ENCODE measurements around the gene ATF6.

Gene ATF6

DNA sequence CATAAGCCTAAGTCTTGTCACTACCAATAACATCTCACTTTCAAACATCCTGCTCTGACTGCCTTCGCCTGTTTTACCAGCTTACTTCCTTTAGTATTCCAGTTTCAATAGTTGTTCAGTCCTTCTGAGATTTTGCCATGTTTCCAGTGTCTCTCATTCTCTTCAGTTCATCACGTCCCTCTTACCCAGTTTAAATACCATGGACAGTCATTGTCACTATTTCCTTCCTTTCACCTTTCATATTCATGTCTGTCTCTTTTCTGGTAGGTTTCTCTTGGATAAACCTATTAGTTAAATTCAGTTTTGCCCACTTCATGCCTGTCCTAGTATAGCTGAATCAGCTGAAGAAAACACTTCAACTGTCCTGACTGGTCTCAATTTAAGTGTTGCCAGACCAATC, 5.9 kb downstream of the ATF6 start:
- CTCF ChIA-PET, result interaction anchor here (1.7 kb wide), 1 partner anchor 20 kb away, joined by 6 read pairs; no protein-coding TSS in a partner anchor
- POLR2A ChIA-PET, result interaction anchor here (1.6 kb wide), 1 partner anchor 22 kb away, joined by 4 read pairs; the partner anchor contains the start of gene DUSP12

DNA sequence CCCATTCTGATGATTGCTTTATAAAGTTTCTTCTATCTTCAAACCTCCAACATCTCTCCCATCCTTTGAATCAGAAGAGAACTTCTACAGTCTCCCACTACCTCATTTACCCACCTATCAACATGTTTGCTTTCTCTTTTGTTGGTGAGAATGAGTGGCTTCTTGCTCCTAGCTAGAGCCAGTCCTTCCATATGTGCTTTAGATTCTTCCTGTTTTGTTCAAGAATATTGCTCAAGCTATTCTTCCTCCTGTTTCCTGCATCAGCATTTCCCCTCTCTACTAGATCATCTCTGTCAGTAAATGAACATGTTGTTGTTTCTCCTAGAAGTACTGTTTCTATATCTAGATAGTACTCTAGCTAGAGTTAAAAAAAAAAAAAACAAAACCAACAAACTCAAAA, 6.3 kb downstream of the ATF6 start:
- ChIA-PET CTCF (interaction anchor here (1.7 kb wide), 1 partner anchor 20 kb away, joined by 6 read pairs; no protein-coding TSS in a partner anchor), POLR2A (interaction anchor here (1.6 kb wide), 1 partner anchor 22 kb away, joined by 4 read pairs; the partner anchor contains the start of gene DUSP12)
- TF ChIP-seq ZNF384 (IDR thresholded peaks at IDR 0.05), result no peak
- TF ChIP-seq TARDBP (IDR thresholded peaks at IDR 0.05), result no peak
- no peak for TF ChIP-seq LEF1 (IDR thresholded peaks at IDR 0.05; ENCODE audit: borderline replicate concordance)
- no peak for TF ChIP-seq FOXA1 (IDR thresholded peaks at IDR 0.05)
- no peak for TF ChIP-seq ARNT (IDR thresholded peaks at IDR 0.05)
- TF ChIP-seq L3MBTL2 (conservative IDR thresholded peaks at IDR 0.05), result no peak
- TF ChIP-seq FOXK2 (IDR thresholded peaks at IDR 0.05), result no peak
- no peak for TF ChIP-seq ELF4 (IDR thresholded peaks at IDR 0.05)
- TF ChIP-seq SP1 (IDR thresholded peaks at IDR 0.05), result no peak
- no peak for DNase-seq (ENCODE audit: extremely low spot score)

More for the DNA sequence above, 5.9 kb downstream of the ATF6 start:
- TF ChIP-seq CTBP1 (IDR thresholded peaks at IDR 0.05; ENCODE audit: borderline replicate concordance), result no peak
- TF ChIP-seq ARNT (IDR thresholded peaks at IDR 0.05), result no peak
- no peak for TF ChIP-seq ELF4 (IDR thresholded peaks at IDR 0.05)
- TF ChIP-seq FOXA1 (IDR thresholded peaks at IDR 0.05), result no peak
- TF ChIP-seq SP1 (IDR thresholded peaks at IDR 0.05), result no peak
- TF ChIP-seq FOXM1 (IDR thresholded peaks at IDR 0.05; ENCODE audit: borderline replicate concordance), result no peak
- no peak for TF ChIP-seq HDGF (IDR thresholded peaks at IDR 0.05; ENCODE audit: borderline replicate concordance)
- TF ChIP-seq, protein P1, sequence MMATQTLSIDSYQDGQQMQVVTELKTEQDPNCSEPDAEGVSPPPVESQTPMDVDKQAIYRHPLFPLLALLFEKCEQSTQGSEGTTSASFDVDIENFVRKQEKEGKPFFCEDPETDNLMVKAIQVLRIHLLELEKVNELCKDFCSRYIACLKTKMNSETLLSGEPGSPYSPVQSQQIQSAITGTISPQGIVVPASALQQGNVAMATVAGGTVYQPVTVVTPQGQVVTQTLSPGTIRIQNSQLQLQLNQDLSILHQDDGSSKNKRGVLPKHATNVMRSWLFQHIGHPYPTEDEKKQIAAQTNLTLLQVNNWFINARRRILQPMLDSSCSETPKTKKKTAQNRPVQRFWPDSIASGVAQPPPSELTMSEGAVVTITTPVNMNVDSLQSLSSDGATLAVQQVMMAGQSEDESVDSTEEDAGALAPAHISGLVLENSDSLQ (IDR thresholded peaks at IDR 0.05), result no peak
- no peak for TF ChIP-seq LEF1 (IDR thresholded peaks at IDR 0.05; ENCODE audit: borderline replicate concordance)
- TF ChIP-seq FOXK2 (IDR thresholded peaks at IDR 0.05), result no peak
- no peak for TF ChIP-seq SUZ12 (IDR thresholded peaks at IDR 0.05)
- TF ChIP-seq NFRKB (IDR thresholded peaks at IDR 0.05), result no peak
- DNase-seq (ENCODE audit: extremely low spot score), result no peak

DNA sequence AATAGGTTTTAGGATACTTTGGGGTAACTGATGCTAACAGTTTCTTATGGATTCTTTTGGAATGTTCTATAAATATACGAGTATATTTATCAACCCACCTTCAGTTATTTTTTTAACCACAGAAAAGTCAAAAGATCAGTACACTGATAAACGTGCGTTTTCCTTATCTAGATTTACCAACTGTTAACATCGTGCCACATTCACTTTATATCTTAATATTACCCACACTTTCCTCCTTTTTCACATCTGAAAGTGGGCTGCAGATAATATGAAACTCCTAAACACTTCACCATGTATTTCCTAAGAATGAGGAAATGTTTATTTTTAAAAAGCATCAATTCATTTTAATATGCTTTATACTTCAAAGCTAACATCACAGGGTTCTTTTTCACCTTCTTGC, 7.7 kb downstream of the ATF6 start:
- CTCF ChIA-PET, result no interaction called here
- no peak for DNase-seq (ENCODE audit: extremely low spot score)
- TF ChIP-seq, protein P1 (IDR thresholded peaks at IDR 0.05), result no peak
- TF ChIP-seq ARNT (IDR thresholded peaks at IDR 0.05) (no peak), HDGF (IDR thresholded peaks at IDR 0.05; ENCODE audit: borderline replicate concordance) (no peak), ZNF384 (IDR thresholded peaks at IDR 0.05) (no peak)
- POLR2A ChIA-PET, result no interaction called here

DNA sequence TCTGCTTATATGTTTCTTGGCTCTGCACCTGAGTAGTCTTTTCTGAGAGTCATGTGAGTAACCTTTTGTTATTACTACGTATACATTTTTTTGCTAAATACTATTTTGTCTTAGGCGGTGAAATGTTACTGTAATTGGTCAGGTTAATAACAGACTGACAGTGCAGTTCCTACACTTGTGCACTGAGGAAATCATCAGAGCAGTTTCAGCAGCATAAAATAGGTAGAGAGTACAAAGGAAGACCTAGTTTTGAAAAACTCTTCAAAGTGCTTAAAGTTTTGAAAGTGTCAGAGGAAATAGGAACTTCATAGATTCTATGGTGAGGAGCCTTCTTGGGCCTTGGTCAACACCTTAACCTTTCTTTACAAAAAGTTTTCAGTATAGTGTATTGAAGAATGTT, 11.1 kb downstream of the ATF6 start:
- ChIA-PET CTCF (no interaction called here), POLR2A (no interaction called here)
- DNase-seq (ENCODE audit: extremely low spot score), result no peak
- TF ChIP-seq SP1 (IDR thresholded peaks at IDR 0.05) (no peak), ELF4 (IDR thresholded peaks at IDR 0.05) (no peak), FOXA1 (IDR thresholded peaks at IDR 0.05) (no peak), FOXK2 (IDR thresholded peaks at IDR 0.05) (no peak), FOXM1 (IDR thresholded peaks at IDR 0.05; ENCODE audit: borderline replicate concordance) (no peak), ARNT (IDR thresholded peaks at IDR 0.05) (no peak), CTBP1 (IDR thresholded peaks at IDR 0.05; ENCODE audit: borderline replicate concordance) (no peak), SUZ12 (IDR thresholded peaks at IDR 0.05) (no peak), NFRKB (IDR thresholded peaks at IDR 0.05) (no peak), L3MBTL2 (conservative IDR thresholded peaks at IDR 0.05) (no peak), ZNF384 (IDR thresholded peaks at IDR 0.05) (no peak), TARDBP (IDR thresholded peaks at IDR 0.05) (no peak)

DNA sequence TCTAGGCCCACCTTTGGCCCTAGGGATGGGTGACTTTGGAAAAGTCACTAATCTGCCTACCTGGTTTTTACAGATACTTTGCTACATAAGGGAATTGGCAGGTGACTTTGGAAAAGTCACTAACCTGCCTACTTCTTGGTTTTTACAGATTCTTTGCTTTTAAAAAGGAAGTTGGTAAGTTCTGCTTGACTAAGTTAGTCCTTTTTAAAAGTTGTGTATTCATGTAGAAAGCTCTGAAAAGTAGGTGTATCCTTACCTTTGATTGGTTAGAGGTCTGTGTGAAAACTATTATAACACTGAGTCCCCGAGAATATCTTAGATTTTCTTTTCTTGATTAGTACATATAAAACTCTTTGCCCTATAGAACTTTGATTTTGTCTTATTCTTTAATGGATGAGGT, 12.4 kb downstream of the ATF6 start:
- ChIA-PET CTCF (no interaction called here), POLR2A (no interaction called here)
- TF ChIP-seq ZNF384 (IDR thresholded peaks at IDR 0.05), result no peak
- TF ChIP-seq BHLHE40 (IDR thresholded peaks at IDR 0.05; ENCODE audit: borderline replicate concordance), result no peak
- TF ChIP-seq ARNT (IDR thresholded peaks at IDR 0.05), result no peak
- TF ChIP-seq ELF4 (IDR thresholded peaks at IDR 0.05), result no peak
- TF ChIP-seq FOXM1 (IDR thresholded peaks at IDR 0.05; ENCODE audit: borderline replicate concordance), result no peak
- no peak for TF ChIP-seq LEF1 (IDR thresholded peaks at IDR 0.05; ENCODE audit: borderline replicate concordance)
- no peak for TF ChIP-seq CTBP1 (IDR thresholded peaks at IDR 0.05; ENCODE audit: borderline replicate concordance)
- TF ChIP-seq TARDBP (IDR thresholded peaks at IDR 0.05), result no peak
- TF ChIP-seq HDGF (IDR thresholded peaks at IDR 0.05; ENCODE audit: borderline replicate concordance), result no peak
- TF ChIP-seq L3MBTL2 (conservative IDR thresholded peaks at IDR 0.05), result no peak
- no peak for TF ChIP-seq FOXA1 (IDR thresholded peaks at IDR 0.05)
- TF ChIP-seq, protein P1 (IDR thresholded peaks at IDR 0.05), result no peak
- TF ChIP-seq SP1 (IDR thresholded peaks at IDR 0.05), result no peak
- no peak for TF ChIP-seq SUZ12 (IDR thresholded peaks at IDR 0.05)
- no peak for TF ChIP-seq FOXK2 (IDR thresholded peaks at IDR 0.05)
- TF ChIP-seq NFRKB (IDR thresholded peaks at IDR 0.05), result no peak

DNA sequence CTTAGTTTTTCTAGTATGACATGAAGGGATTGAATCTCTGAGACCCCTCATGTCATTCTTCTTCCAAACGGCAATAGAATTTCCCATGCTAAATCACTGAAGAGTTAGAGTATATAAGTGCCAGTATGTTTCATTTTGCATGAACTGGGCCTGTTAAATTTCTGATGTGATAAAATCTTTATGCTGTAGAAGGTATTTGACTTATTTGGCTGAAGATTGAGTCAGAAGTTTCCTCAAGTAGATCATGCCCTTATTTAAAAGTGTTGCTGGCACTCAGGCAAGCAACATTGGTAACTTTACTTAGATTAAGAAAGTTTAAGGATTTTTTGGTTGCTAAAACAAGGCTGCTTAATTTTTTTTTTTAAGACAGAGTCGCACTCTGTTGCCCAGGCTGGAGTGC, 13.3 kb downstream of the ATF6 start:
- DNase-seq (ENCODE audit: extremely low spot score), result no peak
- TF ChIP-seq TARDBP (IDR thresholded peaks at IDR 0.05) (no peak), SP1 (IDR thresholded peaks at IDR 0.05) (no peak), FOXA1 (IDR thresholded peaks at IDR 0.05) (no peak), ELF4 (IDR thresholded peaks at IDR 0.05) (no peak), L3MBTL2 (conservative IDR thresholded peaks at IDR 0.05) (no peak), CTBP1 (IDR thresholded peaks at IDR 0.05; ENCODE audit: borderline replicate concordance) (no peak), HDGF (IDR thresholded peaks at IDR 0.05; ENCODE audit: borderline replicate concordance) (no peak), FOXK2 (IDR thresholded peaks at IDR 0.05) (no peak), ARNT (IDR thresholded peaks at IDR 0.05) (no peak), FOXM1 (IDR thresholded peaks at IDR 0.05; ENCODE audit: borderline replicate concordance) (no peak)
- POLR2A ChIA-PET, result no interaction called here

More for the DNA sequence above, 12.4 kb downstream of the ATF6 start:
- DNase-seq (ENCODE audit: extremely low spot score), result no peak

More for the DNA sequence above, 13.3 kb downstream of the ATF6 start:
- CTCF ChIA-PET, result no interaction called here

All from HEK293T (cell line).